ENCODE data around the gene CKLF.
"Not testable (repeated sequence)": the region's sequence is repeated elsewhere in the genome, so short reads cannot be mapped to it uniquely, and the experiment has no call there.

Gene CKLF, protein sequence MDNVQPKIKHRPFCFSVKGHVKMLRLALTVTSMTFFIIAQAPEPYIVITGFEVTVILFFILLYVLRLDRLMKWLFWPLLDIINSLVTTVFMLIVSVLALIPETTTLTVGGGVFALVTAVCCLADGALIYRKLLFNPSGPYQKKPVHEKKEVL

DNA sequence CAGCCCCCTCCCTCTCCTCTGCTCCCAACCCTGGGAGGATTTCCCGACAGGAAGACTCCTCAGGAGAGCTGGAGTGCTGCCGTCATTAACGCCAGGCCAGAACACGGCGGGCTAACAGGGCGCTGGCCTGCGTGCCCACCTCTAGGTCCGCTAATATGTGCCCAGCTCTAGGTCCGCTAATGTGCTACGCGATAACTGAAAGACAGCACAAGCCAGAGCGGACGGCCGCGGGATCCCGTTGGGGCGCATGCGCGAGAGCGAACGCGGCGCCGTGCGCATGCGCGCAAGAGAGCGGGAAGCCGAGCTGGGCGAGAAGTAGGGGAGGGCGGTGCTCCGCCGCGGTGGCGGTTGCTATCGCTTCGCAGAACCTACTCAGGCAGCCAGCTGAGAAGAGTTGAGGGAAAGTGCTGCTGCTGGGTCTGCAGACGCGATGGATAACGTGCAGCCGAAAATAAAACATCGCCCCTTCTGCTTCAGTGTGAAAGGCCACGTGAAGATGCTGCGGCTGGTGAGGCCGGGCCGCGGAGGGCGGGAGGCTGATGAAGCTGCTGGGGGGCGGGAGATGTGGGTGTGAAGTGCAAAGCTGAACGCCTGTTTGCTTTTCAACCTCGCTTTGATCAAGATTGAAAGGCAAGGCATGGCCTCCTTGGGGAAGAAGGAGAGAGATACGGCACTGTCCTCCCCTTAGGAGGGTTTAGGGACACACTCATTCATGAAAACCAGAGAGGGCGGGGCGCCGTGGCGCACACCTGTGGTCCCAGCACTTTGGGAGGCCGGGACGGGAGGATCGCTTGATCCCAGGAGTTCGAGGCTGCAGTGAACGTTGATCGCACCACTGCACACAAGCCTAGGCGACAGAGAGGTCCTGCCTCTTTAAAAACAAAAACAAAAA lies at the start of gene CKLF:
TSS of gene CKLF (plus strand) at position 291 of the 892 bp plus-strand sequence. CDS start at position 431, 140 bp downstream.
- DNase-seq: peak; percentile 93

DNA sequence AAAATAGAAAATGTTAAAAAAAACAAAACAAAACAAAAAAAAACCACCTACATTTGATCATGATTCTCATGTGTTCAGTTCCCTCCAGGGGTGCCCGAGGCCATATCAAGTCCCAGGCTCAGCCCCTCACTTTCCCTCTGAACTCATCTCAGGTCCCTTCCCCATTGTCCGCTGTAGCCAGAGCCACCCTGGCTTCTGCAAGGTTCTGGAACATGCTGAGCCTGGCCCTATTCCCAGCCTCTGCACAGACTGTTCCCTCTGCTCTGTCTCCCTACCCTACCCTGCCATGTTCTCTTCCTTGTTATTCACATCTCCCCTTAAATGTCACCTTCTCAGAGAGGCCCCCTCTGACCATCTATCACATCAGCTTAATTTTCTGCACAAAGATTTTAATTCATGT lies 49.3 kb upstream of the CKLF start:
- no peak for DNase-seq

DNA sequence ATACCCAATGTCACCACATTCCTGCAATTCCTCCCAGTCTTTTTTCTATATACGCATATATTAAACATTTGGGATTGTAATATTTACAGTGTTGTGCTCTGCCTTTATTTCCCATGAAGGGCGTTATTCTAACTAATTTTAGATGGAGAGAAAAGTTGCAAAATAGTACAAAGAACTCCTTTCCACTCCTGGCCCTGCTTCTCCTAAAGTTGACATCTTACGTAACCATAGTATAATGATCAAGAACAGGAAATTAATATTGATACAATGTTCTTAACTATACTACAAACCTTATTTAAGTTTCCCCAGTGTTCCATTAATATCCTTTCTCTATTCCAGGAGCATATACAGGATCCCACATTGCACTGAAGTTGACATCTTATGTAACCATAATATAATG lies 48.8 kb upstream of the CKLF start:
- no peak for DNase-seq

DNA sequence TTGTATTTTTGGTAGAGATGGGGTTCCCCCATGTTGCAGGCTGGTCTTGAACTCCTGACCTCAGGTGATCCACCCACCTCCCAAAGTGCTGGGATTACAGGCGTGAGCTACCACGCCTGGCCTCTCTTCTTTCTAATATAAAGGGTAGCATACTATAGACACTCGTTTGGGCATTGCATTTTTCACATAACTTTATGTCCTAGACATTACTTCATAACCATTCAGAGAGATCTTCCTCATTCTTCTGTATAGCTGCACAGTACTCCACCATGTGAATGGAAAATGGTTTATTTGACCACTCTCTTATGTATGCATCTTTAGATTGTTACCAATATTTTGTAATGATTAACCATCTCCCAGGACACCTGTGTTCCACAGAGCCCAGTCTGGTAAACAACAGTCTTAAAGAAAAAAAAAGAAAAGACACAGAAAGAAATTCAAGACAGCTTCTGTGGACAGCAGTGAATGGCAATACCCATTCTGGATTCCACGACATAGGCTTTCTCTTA lies 44.6 kb upstream of the CKLF start:
- no peak for DNase-seq

DNA sequence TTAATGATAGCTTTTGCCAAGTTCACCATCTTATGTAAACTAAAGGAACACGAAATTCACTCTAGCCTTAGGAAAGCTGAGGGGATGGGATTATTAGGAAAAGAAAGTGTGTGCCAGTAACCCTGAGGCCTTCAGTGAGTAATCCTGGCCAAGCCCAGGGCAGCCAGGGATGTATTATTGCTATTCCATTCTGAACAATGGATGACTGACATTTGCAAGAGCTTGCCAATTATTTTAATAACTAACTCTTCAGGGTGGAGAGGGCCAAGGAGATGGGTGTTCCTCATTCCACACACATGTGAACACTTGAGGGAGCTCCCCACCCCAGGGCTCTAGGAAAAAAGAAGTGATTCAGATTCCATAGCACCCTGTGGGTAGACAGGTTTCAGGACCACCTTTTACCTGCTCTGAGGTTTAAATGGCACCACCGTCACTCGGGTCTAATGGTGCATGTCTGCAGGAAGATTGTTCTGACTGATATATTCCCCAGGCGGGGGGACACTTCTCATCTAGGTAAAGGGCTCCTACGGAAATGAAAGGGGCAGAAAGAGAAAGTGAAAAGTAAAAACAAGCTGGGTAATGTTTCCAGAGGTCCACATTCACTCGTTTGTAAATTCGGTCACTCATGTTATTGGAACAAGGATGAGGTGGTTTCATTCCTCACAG lies 44.0 kb upstream of the CKLF start:
- no peak for DNase-seq

DNA sequence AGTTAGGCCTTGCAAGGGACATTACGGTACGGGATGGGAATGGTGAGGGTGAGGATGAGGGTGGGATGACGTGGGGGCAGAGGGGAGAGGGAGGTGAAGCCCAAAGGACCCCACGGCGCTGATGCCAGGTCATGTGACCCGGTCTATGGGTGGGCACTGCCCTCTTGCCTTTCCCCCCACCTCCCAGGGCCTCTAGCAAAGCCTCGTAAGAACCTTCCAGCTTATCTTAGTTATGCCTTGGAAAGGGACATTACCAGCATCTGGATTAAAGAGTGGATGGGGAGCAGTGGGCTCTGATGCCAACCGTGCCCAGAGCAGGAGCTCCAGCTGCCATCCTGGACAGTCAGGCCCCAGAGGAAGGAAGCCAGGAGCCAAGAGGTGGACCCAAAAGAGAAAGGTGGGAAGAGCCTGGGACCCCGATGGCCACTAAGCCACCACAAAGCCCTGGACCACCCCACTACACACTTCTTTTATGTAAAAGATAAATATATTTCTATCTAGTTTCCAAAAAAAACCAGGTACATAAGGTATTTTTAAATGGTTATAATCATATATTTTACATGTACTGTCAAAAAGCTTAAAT lies 43.4 kb upstream of the CKLF start:
- no peak for DNase-seq

DNA sequence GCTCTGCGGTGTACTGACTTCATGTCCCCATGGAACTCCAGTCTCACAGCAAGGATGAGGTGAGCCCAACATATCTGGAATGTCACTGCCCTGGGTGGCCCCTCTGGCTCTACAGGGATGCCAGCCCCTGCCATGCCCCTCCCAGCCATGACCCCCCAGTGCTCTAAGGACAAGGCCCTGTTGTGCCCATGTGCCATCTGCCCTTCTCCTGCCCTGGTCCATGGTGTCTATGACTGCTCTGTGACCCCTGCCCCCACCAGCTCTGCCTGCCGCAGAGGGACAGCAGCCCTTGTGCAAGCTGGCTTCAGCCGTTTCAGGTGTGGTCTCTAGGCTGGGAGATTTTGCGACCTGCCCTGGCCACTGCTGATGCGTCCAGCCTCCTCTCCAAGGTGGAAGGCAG lies 42.8 kb upstream of the CKLF start:
- no peak for DNase-seq

DNA sequence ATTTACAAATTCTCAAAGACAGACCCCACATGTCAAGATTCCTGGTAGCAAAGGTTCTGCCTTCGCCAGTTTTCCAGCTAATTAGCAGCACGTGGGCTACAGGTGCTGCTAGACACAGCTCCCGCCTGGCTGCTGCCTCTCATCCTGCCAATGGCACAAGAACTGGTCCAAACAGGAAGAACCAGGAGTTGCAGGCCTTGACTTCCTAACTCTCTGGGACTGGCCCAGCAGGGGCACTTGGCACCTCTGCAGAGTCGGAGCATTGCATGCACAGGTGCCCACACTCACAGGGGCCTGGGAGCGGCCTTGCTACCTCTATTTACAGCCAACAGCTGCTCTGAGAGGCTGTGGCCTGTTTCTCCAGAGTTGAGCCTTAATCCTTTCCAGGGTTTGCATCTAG lies 42.1 kb upstream of the CKLF start:
- no peak for DNase-seq

DNA sequence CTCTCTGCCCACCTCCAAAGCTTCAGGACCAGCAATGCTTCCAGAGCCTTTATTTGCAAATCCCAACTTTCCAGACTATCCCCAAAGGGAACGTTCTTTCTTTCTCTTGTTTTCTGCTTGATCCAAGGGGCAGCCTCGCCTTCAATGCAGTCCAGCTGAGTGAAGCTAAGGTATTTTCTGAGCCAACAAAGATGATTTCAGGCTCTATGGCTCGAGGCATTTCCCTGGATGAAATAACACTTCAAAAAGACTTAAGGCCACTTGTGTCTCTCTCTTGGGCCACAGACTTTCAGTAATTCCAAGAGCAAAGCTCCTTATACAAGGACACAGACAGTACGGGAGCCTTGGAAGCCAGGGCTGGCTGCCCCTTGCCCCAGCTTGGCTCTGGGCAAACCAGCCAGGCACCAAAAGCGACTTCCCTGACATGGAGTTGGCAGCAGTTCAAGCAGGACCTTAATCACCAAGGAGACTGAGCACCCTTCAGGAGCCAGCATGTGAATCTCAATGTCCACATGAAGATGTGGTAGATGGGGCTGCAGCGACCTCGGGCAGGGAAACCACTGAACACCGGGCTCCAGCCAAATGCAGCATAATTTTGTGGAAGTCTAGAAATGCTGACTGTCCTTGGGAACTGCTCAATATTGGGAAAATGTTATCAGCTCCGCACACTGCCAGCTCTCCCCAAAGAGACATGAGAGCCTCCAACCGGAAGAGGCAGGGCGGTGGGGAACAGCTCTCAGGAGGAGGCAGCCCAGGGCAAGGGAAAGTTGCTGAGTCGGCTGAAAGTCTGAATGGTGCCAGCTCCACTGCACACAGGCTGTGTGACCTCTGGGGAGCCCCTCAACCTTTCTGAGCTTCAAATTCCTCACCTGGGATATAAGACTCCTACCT lies 41.4 kb upstream of the CKLF start:
- no peak for DNase-seq

DNA sequence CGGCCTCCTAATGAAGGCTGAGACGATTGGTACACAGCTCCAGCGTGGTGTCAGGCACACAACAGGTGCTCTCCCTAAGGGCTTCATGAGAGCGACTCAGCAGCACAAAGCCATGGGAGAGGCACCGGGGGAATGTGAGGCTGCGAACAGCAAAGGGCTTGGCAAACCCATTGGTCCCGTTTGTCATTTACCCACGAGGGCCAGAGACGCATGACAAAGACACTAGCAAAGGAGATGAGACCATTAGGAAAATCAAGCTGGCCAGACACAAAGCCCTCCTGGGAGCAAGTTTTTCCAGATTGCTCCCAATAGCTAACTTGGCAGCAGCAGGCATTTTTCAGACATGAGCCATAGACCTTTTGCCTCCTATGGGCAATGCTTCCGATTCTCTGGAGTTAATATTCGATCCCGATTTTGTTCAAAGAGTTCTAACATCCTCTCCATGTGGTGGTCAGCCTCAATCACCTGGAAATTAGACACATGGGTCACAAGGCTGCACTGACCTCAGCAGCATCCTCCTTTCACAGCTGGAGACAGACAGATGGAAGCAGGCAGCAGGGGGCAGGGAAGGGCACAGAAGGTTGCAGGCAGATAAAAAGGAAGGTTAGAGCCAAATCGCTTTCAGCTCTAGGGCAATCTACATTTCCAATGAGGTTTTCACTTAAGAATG lies 40.6 kb upstream of the CKLF start:
- DNase-seq: no peak

DNA sequence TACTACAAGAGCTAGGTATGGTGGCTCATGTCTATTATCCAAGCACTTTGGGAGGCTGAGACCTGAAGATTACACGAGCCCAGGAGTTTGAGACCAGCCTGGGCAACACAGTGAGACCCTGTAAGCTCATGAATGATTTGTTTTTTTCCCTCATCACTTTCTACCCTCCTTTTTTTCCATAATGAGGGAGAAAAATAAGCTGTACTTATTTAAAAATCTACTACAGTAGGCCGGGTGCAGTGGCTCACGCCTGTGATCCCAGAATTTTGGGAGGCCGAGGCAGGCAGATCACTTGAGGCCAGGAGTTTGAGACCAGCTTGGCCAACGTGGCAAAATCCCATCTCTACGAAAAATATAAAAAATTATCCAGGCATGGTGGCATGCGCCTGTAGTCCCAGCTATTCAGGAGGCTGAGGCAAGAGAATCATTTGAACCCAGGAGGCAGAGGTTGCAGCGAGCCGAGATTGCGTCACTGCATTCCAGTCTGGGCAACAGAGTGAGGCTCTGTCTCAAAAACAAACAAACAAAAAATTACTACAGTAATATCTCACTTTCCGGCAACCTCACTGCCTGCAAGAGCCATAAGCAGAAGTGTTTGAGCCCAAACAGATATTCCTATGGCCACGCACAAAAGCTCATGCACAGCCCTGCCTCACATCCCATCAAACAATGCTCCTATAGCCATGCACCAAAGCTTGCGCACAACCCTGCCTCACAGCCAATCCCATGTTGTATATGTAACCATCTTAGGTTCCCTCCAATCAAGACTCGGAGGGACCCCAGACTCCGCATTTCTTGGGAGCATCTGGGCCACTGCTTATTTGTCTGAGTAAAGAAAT lies 39.9 kb upstream of the CKLF start:
- DNase-seq: no peak

DNA sequence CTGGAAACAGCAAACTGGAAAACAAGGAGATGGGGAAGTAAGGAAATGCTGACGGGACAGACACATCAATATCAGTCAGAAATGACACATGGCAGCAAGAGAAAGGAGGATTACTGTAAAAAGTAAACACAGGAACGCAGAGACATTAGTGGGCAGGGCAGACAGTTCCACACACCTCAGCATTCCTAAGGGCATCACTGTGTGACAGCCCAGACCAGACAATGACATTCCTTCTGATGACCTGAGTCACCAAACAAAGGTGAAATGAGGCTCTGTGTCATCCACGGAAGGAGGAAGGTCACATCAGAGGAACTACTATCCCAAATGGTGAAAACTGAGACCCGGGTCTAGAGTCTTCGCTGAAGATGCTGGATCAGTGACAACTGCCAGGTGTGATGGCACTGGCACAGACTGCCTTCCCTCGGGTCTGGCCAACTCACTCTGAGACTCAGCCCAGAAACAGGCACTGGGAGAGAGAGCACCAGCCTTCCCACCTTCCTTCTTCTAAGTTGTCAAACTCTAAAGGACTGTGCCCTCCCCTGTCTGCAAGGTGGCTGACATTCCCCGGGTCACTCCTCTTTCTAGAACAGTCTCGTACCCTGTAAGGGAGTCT lies 39.2 kb upstream of the CKLF start:
- no peak for DNase-seq

DNA sequence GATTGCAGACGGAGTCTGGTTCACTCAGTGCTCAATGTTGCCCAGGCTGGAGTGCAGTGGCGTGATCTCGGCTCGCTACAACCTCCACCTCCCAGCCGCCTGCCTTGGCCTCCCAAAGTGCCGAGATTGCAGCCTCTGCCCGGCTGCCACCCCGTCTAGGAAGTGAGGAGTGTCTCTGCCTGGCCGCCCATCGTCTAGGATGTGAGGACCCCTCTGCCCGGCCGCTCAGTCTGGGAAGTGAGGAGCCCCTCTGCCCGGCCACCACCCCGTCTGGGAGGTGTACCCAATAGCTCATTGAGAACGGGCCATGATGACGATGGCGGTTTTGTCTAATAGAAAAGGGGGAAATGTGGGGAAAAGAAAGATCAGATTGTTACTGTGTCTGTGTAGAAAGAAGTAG lies 38.0 kb upstream of the CKLF start:
- not testable (repeated sequence) for DNase-seq

DNA sequence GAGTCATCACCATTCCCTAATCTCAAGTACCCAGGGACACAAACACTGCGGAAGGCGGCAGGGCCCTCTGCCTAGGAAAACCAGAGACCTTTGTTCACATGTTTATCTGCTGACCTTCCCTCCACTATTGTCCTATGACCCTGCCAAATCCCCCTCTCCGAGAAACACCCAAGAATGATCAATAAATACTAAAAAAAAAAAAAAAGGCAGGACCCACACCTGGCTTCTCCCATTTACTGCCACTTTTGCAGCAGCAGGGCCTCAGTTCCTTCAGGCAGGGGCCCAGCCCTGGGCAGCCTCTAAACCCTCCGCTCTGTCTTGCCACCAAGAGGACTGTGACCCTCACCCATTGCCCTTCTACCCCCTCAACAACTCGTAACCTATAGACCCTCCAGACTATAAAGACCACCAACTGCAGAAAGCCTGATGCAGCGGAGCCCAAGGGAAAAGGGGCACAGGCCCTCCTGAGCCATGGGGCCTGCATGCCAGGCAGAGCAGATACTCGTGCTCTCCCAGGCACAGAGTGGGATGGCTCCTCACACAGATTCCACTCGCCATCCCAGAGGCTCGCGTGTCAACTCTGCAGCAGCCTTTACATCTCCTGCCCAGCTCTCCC lies 37.3 kb upstream of the CKLF start:
- DNase-seq: not testable (repeated sequence)

DNA sequence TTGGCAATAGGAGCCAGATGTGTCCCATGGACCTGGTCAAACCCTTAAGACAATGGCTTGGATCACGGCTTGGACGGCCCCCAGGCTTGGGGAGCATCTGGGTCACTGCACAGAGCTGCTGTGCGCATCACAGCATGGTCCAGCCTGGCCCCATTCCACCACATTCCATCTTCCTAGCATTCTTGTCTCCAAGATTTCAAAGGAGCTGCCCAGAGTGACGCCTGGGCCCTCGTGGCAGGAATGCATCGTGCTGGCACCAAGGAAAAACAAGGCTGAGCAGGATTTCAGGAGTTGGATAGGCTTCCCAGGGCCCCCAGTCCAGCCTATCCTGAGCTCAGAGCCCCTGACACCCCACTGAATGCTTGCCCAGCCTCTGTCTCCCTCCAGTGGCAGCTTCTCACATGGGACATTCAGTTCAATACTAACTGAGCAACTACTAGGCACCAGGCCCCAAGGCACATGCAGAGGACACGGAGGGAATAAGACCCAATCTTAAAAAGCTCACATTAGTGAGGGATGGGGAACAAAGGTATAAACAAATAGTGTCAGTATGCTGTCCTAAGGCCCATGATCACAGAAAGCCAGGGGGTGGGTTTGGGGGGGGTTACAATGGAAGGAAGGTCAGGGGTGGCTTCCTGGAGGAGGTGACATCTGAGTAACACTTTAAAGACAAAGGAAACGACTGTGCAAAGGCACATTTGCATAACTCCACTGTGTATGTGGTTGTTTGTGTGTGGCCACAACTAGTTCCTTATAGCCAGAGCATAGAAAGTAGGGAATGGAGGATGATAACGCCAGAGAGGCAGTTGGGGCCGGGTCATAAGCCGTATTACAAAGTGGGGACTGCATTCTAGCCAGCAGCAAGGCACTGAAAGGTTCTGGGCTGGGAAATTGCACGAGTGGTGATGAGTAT lies 36.5 kb upstream of the CKLF start:
- DNase-seq: no peak

DNA sequence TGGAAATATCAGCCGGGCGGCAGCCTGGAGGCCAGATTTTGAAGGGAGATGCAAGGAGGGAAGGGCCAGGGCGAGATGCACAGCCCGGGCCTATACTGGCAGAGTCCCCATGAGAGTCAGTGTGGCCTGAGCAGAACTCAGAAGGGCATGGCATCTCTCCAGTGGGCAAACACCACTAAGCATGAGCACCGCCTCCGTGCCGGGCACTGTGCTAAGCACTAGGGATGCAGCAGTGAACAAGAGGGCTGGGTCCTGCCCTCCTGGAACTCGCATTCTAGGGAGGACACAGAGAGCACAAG lies 35.9 kb upstream of the CKLF start:
- no peak for DNase-seq

DNA sequence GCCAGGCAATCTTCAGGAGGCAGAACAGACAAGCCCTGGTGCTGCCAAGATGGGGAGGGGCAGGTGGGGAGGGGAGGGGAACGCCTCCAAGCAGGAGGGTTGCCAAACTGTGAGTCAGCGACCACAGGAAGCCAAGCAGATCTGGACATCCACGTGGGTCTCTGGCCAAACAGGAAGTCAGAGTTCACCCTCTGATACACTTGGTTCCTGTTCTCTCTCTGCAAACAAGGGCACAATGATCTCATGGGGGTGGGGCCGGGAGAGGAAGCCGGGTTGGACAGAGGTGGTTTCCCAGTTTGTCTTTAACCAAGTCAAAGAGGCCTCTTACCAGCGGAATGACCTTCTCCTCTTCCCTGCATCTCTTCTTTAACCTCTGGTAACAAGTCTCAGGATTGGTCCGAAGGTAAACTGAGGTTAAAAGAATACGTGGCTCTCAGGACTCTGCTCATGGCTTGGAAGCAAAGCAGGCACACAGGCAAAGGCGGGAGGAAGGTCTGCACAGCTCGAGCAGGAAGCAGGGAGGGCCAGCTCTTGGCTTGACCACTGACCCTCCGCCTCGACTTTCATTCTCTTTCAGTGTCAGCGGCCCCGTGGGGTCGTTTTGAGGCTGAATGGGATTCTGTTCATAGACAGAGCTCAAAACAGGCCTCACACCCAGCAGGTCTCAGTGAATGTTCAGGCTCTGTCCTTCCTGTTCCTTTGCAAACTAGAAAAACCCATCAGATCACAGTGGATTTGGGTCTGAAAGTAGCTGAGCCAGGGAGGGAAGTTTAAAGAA lies 35.4 kb upstream of the CKLF start:
- DNase-seq: peak; percentile 44

DNA sequence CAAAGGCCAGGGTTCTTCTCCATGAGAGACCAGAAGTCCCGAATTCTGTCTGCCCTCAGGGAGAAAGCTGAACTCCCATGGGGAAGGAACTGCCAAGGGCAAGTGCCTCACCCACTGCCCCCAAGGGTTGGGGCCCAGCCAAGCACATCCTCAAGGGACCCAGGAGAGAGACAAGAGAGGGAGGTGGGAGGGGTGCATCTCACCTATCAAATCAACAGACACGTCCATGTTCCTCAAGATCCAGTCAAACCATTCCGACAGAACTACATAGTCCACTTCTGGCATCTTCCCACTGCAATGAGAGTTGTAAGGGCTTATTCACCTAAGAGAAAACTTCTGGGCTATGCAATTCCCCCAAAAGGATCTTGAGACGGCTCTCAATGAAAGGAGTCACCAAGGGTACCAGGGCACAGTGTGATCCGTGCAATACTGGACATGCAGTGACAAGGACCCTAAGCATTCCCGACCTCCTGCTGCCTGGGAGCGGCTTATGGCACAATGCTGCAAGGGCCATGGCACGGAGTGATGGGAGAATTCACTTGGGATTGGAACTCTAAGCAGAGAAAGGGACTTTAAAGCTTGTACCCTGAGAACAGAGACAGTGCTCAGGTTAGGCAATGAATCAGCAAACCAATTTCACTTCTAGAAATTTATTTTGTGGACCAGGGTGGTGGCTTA lies 34.7 kb upstream of the CKLF start:
- no peak for DNase-seq
